ENCODE results near the gene MBNL1. TPM values are rescaled to one million over a fixed set of nuclear protein-coding genes. Genes with fewer than 3 reads are reported as not detected.

Gene MBNL1
- total RNA-seq, 1 experiment from 2014 or later, result 200 TPM

DNA sequence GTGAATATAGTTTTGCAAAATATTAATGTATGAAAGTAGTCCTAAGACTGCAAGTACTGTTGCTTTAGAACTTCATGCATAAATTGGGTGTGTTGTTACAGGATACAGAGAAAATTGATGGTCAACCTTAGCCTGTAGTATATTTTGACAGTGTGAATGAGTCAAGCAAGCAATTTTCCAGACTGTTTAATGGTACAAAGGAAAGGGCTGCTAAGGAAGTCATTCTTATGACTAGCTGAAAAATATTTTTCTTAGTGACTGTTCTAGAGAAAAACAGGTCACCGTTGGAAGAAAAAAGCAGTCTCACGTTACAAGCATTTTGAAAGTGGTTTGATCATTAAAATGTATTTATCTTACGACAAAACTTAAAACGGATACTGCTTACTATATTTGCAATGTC is 49.2 kb downstream of the MBNL1 start:
- Histone ChIP-seq H2AFZ (ENCODE audit: low read depth, low read length, poor library complexity, severe bottlenecking) (no peak overlapping the region), H3K79me2 (ENCODE audit: insufficient read depth, low read length) (peaks cover 100% of the 10 kb centered on the region), H4K20me1 (ENCODE audit: insufficient read depth) (peaks cover 8% of the 10 kb centered on the region), H3K27ac (ENCODE audit: low read depth, low read length) (no peak overlapping the region), H3K36me3 (ENCODE audit: control insufficient read depth in 1 of 2, insufficient read depth in 2 of 2, low read length in 2 of 2) (no peaks in the 10 kb centered on the region), H3K9me3 (ENCODE audit: control insufficient read depth in 1 of 2, insufficient read depth in 1 of 2, low read depth in 1 of 2, low read length in 2 of 2) (no peaks in the 10 kb centered on the region), H3K4me3 (replicated peaks in 1 of 2; ENCODE audit: low read depth in 1 of 2, low read length in 2 of 2) (no peak overlapping the region), H3K9ac (ENCODE audit: low read length) (no peak overlapping the region), H3K9me2 (ENCODE audit: insufficient read depth) (no peaks in the 10 kb centered on the region), H3K4me1 (ENCODE audit: control insufficient read depth in 1 of 2, insufficient read depth in 2 of 2, low read length in 2 of 2) (peaks cover 18 to 35% of the 10 kb centered on the region in 2 experiments; a peak in 3 of 4 replicates), H3K4me2 (ENCODE audit: low read length) (no peak overlapping the region), H3K27me3 (ENCODE audit: insufficient read depth, low read length) (no peaks in the 10 kb centered on the region)
- ChIA-PET RAD21 (ENCODE audit: low non-redundant PET in 1 of 2, low total read pairs in 2 of 2, uncharacterized antibody in 2 of 2, unreplicated experiment in 2 of 2) (no interaction called here), POLR2A (interaction anchor here (1.4 kb wide), 1 partner anchor 49 kb away, joined by 3 read pairs; the partner anchor contains the start of gene MBNL1), CTCF (no interaction called here)
- intact Hi-C loops (cut with micrococcal nuclease), result no loop called here
- DNase-seq (ENCODE audit: low read depth, low spot score), result no peak
- no peak for ATAC-seq
- BruUV-seq (replicated peaks), result no TSS peak
- TF ChIP-seq, protein P1, sequence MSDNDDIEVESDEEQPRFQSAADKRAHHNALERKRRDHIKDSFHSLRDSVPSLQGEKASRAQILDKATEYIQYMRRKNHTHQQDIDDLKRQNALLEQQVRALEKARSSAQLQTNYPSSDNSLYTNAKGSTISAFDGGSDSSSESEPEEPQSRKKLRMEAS (IDR thresholded peaks at IDR 0.05), result no peak
- no peak for TF ChIP-seq POLR2A (IDR thresholded peaks at IDR 0.05; ENCODE audit: borderline replicate concordance, extremely low read depth, insufficient read depth, insufficient read length)
- no peak for TF ChIP-seq CEBPB (IDR thresholded peaks at IDR 0.05; ENCODE audit: low read depth)
- TF ChIP-seq EZH2phosphoT487 (IDR thresholded peaks at IDR 0.05; ENCODE audit: borderline replicate concordance), result no peak
- TF ChIP-seq RAD21 (IDR thresholded peaks at IDR 0.05; ENCODE audit: low read depth), result no peak
- no peak for TF ChIP-seq EZH2 (IDR thresholded peaks at IDR 0.05)
- no peak for TF ChIP-seq ELF1 (IDR thresholded peaks at IDR 0.05; ENCODE audit: borderline replicate concordance, low read depth)
- TF ChIP-seq ZBTB33 (IDR thresholded peaks at IDR 0.05; ENCODE audit: extremely low read depth, insufficient replicate concordance, low read length), result no peak
- TF ChIP-seq ZFX (IDR thresholded peaks at IDR 0.05), result no peak
- TF ChIP-seq SRF (IDR thresholded peaks at IDR 0.05; ENCODE audit: low read depth), result no peak
- no peak for TF ChIP-seq ZNF274 (IDR thresholded peaks at IDR 0.05; ENCODE audit: low read depth, low read length)
- no peak for TF ChIP-seq TCF7L2 (IDR thresholded peaks at IDR 0.05; ENCODE audit: borderline replicate concordance, extremely low read depth, insufficient read depth, insufficient read length)
- TF ChIP-seq EGR1 (IDR thresholded peaks at IDR 0.05; ENCODE audit: low read depth), result no peak
- no peak for TF ChIP-seq JUND (IDR thresholded peaks at IDR 0.05)
- no peak for TF ChIP-seq CTCF (IDR thresholded peaks at IDR 0.05 in 2 of 3, conservative IDR thresholded peaks at IDR 0.05 in 1 of 3; ENCODE audit: borderline replicate concordance in 1 of 3, insufficient read depth in 1 of 3, low read depth in 2 of 3, low read length in 2 of 3)
- no peak for TF ChIP-seq SIN3A (IDR thresholded peaks at IDR 0.05; ENCODE audit: low read depth)
- TF ChIP-seq POLR2AphosphoS5 (IDR thresholded peaks at IDR 0.05; ENCODE audit: low read depth, low read length), result no peak
